Naive B cell (primary cell): ENCODE measurements around the gene PDE10A. TPM values are rescaled to one million over a fixed set of nuclear protein-coding genes. Genes with fewer than 3 reads are reported as not detected.
"Not testable (repeated sequence)": the region's sequence is repeated elsewhere in the genome, so short reads cannot be mapped to it uniquely, and the experiment has no call there.

ENCODE experiments used
- ATAC-seq, 2 donors: fragments of 150-1000 bp; cut with Tn5 transposase; 2 replicates each; pipeline ENCODE4 v1.10.0; 2021; ENCODE audit warnings: low read depth in 2 of 2, mild to moderate bottlenecking in 2 of 2, moderate library complexity in 2 of 2
- DNase-seq: peaks from one replicate; pipeline ENCODE4 v3.0.0; 2022
- H3K27ac Mint-ChIP-seq, 6 donors: one replicate each; pipeline ENCODE4 v1.8.0; 2020 to 2022; ENCODE audit warnings: mild to moderate bottlenecking in 6 of 6, mixed read lengths in 6 of 6, moderate library complexity in 5 of 6, inconsistent platforms in 2 of 6
- H3K27me3 Mint-ChIP-seq, 3 donors: one replicate each; pipeline ENCODE4 v1.8.0; 2021 to 2022; ENCODE audit warnings: mixed read lengths in 3 of 3, mild to moderate bottlenecking in 1 of 3
- H3K36me3 Mint-ChIP-seq, 2 donors: one replicate each; pipeline ENCODE4 v1.8.0; 2020 to 2022; ENCODE audit warnings: mixed read lengths in 2 of 2, inconsistent platforms in 1 of 2, mild to moderate bottlenecking in 1 of 2
- H3K4me1 Mint-ChIP-seq, 3 donors: one replicate each; pipeline ENCODE4 v1.8.0; 2020 to 2022; ENCODE audit warnings: mixed read lengths in 3 of 3, inconsistent platforms in 1 of 3, mild to moderate bottlenecking in 1 of 3, moderate library complexity in 1 of 3
- H3K4me3 Mint-ChIP-seq, 8 donors: one replicate each; pipeline ENCODE4 v1.8.0; 2020 to 2022; ENCODE audit warnings: mild to moderate bottlenecking in 8 of 8, mixed read lengths in 8 of 8, moderate library complexity in 8 of 8, inconsistent platforms in 2 of 8
- H3K9me3 Mint-ChIP-seq, 7 donors: one replicate each; pipeline ENCODE4 v1.8.0; 2020 to 2022; ENCODE audit warnings: mixed read lengths in 7 of 7, mild to moderate bottlenecking in 5 of 7, inconsistent platforms in 2 of 7, moderate library complexity in 1 of 7
- polyA plus RNA-seq, 6 donors: library from polyadenylated mRNA; unstranded; fragments of 300-500 nt; fragmentation: Illumina TruSeq; gene quantifications; one replicate each; pipeline ENCODE4 v1.2.3, GENCODE V29; 2021; ENCODE audit warnings: low read depth in 6 of 6

Gene PDE10A
- polyA plus RNA-seq, 6 donors from 2014 or later = not detected

DNA sequence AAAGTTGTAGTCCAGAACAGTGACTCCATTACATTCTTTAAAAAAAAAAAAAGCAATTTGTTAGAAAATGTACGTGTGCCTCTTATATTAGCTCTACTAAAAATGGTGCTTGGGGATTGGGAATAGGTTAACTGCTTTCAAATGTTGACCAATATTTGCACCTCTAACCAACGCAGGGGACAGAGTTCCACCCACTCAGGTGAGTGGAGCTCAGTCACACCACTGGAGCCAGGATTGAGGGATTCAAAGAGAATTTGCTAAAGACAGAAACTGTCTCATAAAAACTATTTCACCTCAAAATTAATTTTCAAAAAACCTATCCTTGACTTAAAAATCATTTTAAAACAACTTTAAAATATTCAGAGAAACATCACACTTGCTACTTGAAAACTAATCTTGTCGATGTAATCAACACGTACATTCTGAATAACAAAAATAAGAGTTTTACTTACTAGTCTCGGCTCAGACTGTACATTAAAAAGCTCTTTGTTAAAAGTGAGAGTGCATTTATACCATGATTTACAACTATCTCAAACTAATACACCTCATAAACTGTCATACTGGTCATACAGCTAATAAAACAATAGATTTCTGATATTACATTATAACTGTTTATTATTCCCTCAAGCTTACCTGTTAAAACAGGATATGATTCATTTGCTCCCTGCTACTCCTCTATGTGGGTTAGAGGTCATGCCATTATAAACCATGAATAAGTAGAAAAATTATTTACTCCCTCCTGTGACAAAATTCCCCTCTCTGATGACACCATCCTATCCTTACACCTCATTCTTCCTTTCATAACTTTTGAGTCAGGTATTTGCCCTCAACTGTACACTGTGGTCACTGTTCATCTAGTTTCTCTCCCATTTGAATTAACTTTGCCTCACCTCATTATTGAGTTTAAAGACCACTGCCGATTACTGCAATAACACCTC, 88.6 kb downstream of the PDE10A start:
- no peak for ATAC-seq
- Mint-ChIP-seq H3K4me3 (no peak overlapping the region), H3K4me1 (peaks cover 0 to 5% (median 5%) of the 10 kb centered on the region in 3 donors), H3K9me3 (no peaks in the 10 kb centered on the region), H3K36me3 (no peaks in the 10 kb centered on the region), H3K27me3 (no peaks in the 10 kb centered on the region), H3K27ac (no peak overlapping the region)
- no peak for DNase-seq

- no peak for ATAC-seq
- peaks cover 0 to 5% (median 5%) of the 10 kb centered on the region in 3 donors for H3K4me1 Mint-ChIP-seq
Measured at GRCh38 chr6:165573671-165574070, 89.4 kb downstream of the PDE10A start.

DNA sequence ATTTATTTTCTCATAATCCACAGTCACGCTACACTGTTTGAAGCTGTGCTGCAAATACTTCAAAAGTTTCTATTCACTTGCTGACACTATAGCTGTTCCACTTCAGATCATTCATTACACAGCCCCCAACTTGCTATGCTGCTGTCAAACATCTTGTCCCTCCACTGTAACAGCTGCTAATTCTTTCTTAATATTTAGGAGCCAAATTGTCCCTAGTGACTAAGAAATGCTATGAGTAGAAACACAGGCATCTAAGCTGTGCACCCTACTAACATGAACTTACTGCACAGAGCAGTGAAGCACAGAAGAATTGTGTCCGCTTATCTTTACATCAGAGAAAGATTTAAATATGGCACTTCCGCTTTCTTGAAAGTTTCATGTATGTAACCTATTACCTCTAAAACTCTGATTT, 91.3 kb downstream of the PDE10A start:
- H3K27me3 Mint-ChIP-seq = no peaks in the 10 kb centered on the region

More at GRCh38 chr6:165573671-165574070, 89.4 kb downstream of the PDE10A start:
- no peak for DNase-seq
- Mint-ChIP-seq H3K36me3 (no peaks in the 10 kb centered on the region), H3K27me3 (no peaks in the 10 kb centered on the region), H3K27ac (no peak overlapping the region), H3K9me3 (no peaks in the 10 kb centered on the region), H3K4me3 (no peak overlapping the region)

DNA sequence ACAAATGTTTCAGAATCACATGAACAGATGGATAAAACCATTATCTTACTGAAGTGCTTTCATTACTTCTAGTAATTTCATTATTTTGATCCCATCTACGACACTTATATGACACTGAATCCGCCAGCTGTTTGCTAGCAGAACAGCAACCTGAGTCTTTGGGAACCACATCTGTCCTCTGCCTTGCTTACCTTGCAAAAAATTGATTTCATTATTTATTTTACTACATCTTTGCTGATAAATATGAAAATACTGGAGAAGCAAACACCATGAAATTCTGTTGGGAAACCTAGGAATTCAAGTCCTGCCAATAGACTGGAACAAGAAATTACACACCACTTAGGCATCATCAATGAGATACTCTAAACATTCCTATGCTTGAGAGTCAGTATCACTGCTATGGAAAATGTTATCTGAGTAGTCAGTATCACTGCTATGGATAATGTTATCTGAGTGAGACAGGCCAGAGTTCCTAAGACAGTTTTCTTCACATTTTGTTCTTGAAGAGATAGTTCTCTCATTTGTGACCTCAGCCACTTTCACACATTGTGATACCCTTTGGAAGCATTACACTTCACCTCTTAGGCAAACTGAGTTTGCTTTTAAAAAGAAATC, 91.9 kb downstream of the PDE10A start:
- no peak for ATAC-seq
- peaks cover 0 to 2% (median 0%) of the 10 kb centered on the region in 7 donors for H3K9me3 Mint-ChIP-seq
- no peak overlapping the region for H3K27ac Mint-ChIP-seq
- H3K36me3 Mint-ChIP-seq = no peaks in the 10 kb centered on the region
- no peak for DNase-seq
- no peaks in the 10 kb centered on the region for H3K27me3 Mint-ChIP-seq
- H3K4me1 Mint-ChIP-seq = peaks cover 0 to 5% (median 5%) of the 10 kb centered on the region in 3 donors
- H3K4me3 Mint-ChIP-seq = peak overlapping the region in 1 of 8 donors; percentile 44

More for the DNA sequence above, 91.3 kb downstream of the PDE10A start:
- Mint-ChIP-seq H3K27ac (no peak overlapping the region), H3K9me3 (no peaks in the 10 kb centered on the region), H3K4me1 (peaks cover 0 to 5% (median 5%) of the 10 kb centered on the region in 3 donors), H3K36me3 (no peaks in the 10 kb centered on the region), H3K4me3 (no peak overlapping the region)
- no peak for DNase-seq
- ATAC-seq = no peak

GRCh38 chr6:165568326-165568725, 94.7 kb downstream of the PDE10A start:
- Mint-ChIP-seq H3K27ac (no peak overlapping the region), H3K9me3 (peaks cover 0 to 6% (median 0%) of the 10 kb centered on the region in 7 donors), H3K4me1 (peaks cover 0 to 5% (median 5%) of the 10 kb centered on the region in 3 donors), H3K27me3 (no peaks in the 10 kb centered on the region), H3K36me3 (no peaks in the 10 kb centered on the region), H3K4me3 (no peak overlapping the region)
- ATAC-seq = no peak
- DNase-seq = no peak

- no peaks in the 10 kb centered on the region for H3K4me1 Mint-ChIP-seq
- peaks cover 0 to 8% (median 1%) of the 10 kb centered on the region in 7 donors for H3K9me3 Mint-ChIP-seq
- no peak for ATAC-seq
- peaks cover 0 to 2% of the 10 kb centered on the region in 2 donors for H3K36me3 Mint-ChIP-seq
- H3K27me3 Mint-ChIP-seq = no peaks in the 10 kb centered on the region
- no peak for DNase-seq
- H3K4me3 Mint-ChIP-seq = no peak overlapping the region
- H3K27ac Mint-ChIP-seq = no peak overlapping the region
Measured at GRCh38 chr6:165566088-165566828, 96.8 kb downstream of the PDE10A start.

DNA sequence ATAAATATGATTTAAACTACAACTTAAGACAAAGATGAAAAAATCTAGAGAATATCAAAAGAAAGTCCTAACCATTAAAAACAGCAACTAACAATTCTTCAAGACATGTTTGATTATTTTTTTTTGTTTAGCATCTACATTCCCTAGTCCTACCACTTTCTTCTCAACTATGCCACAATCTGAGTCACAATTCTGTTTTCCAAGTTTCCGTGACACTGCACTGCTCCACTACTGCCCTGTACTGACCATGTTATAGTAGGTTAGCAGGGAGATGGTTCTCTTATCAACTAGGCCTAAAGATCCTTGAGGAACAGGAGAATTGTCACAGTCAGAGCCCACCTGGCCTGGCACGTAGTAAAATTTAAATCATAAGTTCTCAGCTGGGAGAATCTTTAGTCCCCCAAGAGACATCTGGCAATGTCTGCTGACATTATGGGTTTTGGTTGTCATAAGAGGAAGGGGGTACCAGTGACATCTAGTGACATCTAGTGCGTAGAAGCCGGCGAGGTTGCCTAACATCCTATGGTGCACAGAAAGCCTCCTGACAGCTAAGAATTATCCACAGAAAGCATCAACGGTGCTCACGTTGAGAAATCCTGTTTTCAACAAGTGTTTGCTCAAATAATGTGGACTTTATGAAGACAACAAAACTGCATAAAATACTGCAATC, 100.5 kb downstream of the PDE10A start:
- Mint-ChIP-seq H3K4me1 (no peaks in the 10 kb centered on the region), H3K27ac (no peak overlapping the region), H3K4me3 (no peak overlapping the region), H3K9me3 (peaks cover 2 to 15% (median 5%) of the 10 kb centered on the region in 7 donors), H3K27me3 (no peaks in the 10 kb centered on the region), H3K36me3 (peaks cover 0 to 7% of the 10 kb centered on the region in 2 donors)
- DNase-seq (no peak), ATAC-seq (no peak)

DNA sequence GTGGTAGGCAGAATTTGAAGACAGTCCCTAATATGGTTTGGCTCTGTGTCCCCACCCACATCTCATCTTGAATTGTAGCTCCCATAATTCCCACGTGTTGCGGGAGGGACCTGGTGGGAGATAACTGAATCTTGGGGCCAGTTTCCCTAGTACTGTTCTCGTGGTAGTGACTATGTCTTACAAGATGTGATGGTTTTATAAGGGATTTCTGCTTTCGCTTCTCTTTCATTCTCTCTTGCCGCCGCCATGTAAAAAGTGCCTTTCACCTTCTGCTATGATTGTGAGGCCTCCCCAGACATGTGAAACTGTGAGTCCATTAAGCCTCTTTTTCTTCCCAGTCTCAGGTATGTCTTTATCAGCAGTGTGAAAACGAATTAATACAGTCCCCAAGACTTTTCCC, 103.4 kb downstream of the PDE10A start:
- Mint-ChIP-seq H3K27ac (no peak overlapping the region), H3K4me1 (no peaks in the 10 kb centered on the region), H3K9me3 (peaks cover 2 to 13% (median 5%) of the 10 kb centered on the region in 7 donors), H3K27me3 (no peaks in the 10 kb centered on the region), H3K4me3 (no peak overlapping the region), H3K36me3 (peaks cover 0 to 7% of the 10 kb centered on the region in 2 donors)
- ATAC-seq (no peak), DNase-seq (no peak)

GRCh38 chr6:165558097-165558496, 104.9 kb downstream of the PDE10A start:
- not testable (repeated sequence) for H3K36me3 Mint-ChIP-seq

DNA sequence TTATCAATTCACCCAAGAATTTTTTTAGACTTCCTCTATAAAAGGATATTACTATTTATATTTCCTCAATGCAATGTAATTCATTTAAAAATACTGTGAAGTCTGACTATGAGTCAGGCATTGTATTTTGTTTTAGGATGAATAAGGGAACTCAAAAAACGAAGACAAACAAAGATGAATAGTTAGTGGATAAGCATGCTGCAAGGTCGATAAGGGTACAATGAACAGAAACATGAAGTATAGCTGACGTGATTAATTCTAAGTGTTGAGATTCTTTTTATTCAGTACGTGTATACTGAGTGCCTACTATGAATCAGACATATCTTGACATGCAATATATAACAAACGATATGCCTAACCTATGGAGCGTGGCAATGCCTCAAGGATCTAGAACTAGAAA, 105.4 kb downstream of the PDE10A start:
- no peak for ATAC-seq
- no peak for DNase-seq
- Mint-ChIP-seq H3K4me3 (no peak overlapping the region), H3K27ac (no peak overlapping the region), H3K36me3 (peaks cover 0 to 7% of the 10 kb centered on the region in 2 donors), H3K27me3 (no peaks in the 10 kb centered on the region), H3K9me3 (peaks cover 2 to 14% (median 5%) of the 10 kb centered on the region in 7 donors), H3K4me1 (no peaks in the 10 kb centered on the region)

More at GRCh38 chr6:165558097-165558496, 104.9 kb downstream of the PDE10A start:
- H3K9me3 Mint-ChIP-seq = peaks cover 2 to 14% (median 5%) of the 10 kb centered on the region in 7 donors
- not testable (repeated sequence) for H3K27me3 Mint-ChIP-seq, DNase-seq, ATAC-seq, H3K4me1 Mint-ChIP-seq, H3K4me3 Mint-ChIP-seq
- peak overlapping the region in 2 of 6 donors; percentile 24 to 40 for H3K27ac Mint-ChIP-seq

- ATAC-seq = no peak
- no peak overlapping the region for H3K27ac Mint-ChIP-seq
- no peaks in the 10 kb centered on the region for H3K4me1 Mint-ChIP-seq
- H3K36me3 Mint-ChIP-seq = peaks cover 0 to 5% of the 10 kb centered on the region in 2 donors
- H3K9me3 Mint-ChIP-seq = peaks cover 2 to 13% (median 5%) of the 10 kb centered on the region in 7 donors
- H3K27me3 Mint-ChIP-seq = no peaks in the 10 kb centered on the region
- H3K4me3 Mint-ChIP-seq = no peak overlapping the region
- no peak for DNase-seq
Measured at GRCh38 chr6:165556116-165556843, 106.8 kb downstream of the PDE10A start.

DNA sequence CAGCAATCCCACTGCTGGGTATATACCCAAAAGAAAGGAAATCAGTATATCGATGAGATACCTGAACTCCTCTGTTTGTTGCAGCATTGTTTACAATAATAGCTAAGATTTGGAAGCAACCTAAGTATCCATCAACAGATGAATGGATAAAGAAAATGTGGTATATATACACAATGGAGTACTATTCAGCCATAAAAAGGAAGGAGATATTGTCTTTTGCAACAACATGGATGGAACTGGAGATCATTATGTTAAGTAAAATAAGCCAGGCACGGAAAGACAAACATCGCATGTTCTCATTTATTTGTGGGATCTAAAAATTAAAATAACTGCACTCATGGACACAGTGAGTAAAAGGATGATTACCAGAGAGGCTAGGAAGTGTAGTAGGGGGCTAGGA, 108.4 kb downstream of the PDE10A start:
- H3K9me3 Mint-ChIP-seq, H3K36me3 Mint-ChIP-seq, H3K4me3 Mint-ChIP-seq, H3K27me3 Mint-ChIP-seq, H3K4me1 Mint-ChIP-seq, DNase-seq, ATAC-seq, H3K27ac Mint-ChIP-seq: not testable (repeated sequence)
